AG09309 (cell line): ENCODE data around the gene PTDSS2.
"Not testable (repeated sequence)": the region's sequence is repeated elsewhere in the genome, so short reads cannot be mapped to it uniquely, and the experiment has no call there.

Source experiments
- DNase-seq: peaks from one replicate; pipeline ENCODE4 v3.0.0-alpha.2; 2010; ENCODE audit warnings: low read depth
- H3K4me3 ChIP-seq: 2 replicates; pipeline ENCODE4 v1.5.1; 2011; ENCODE audit warnings: mild to moderate bottlenecking, low read depth, low read length, moderate library complexity; ENCODE audit not compliant: control insufficient read depth
- CTCF ChIP-seq: IDR thresholded peaks from 2 replicates; pipeline ENCODE4 v1.5.1; 2011; ENCODE audit warnings: mild to moderate bottlenecking, low read depth, low read length, inconsistent platforms; ENCODE audit not compliant: insufficient read depth, control insufficient read depth; ENCODE audit errors: missing control alignments

PTDSS2 gene

GRCh38 chr11:409600-410483 lies 40.2 kb upstream of the PTDSS2 start:
- DNase-seq = no peak
- H3K4me3 ChIP-seq = no peak overlapping the region
- peak; percentile 28 for TF ChIP-seq CTCF

GRCh38 chr11:410711-411110 lies 39.4 kb upstream of the PTDSS2 start:
- H3K4me3 ChIP-seq, DNase-seq: not testable (repeated sequence)

GRCh38 chr11:411520-411919 lies 38.6 kb upstream of the PTDSS2 start:
- not testable (repeated sequence) for H3K4me3 ChIP-seq, DNase-seq

- no peak for TF ChIP-seq CTCF
- no peak for DNase-seq
- no peak overlapping the region for H3K4me3 ChIP-seq
Measured at GRCh38 chr11:412641-413119, 37.4 kb upstream of the PTDSS2 start.

GRCh38 chr11:413120-414081 lies 36.7 kb upstream of the PTDSS2 start:
- TF ChIP-seq CTCF = no peak
- H3K4me3 ChIP-seq = no peak overlapping the region
- DNase-seq = no peak

- no peak overlapping the region for H3K4me3 ChIP-seq
- no peak for TF ChIP-seq CTCF
- DNase-seq = no peak
Measured at GRCh38 chr11:414318-414857, 35.7 kb upstream of the PTDSS2 start.

GRCh38 chr11:415640-416041 lies 34.4 kb upstream of the PTDSS2 start:
- DNase-seq = no peak
- TF ChIP-seq CTCF = no peak

More at GRCh38 chr11:415640-416041, 34.4 kb upstream of the PTDSS2 start:
- no peak overlapping the region for H3K4me3 ChIP-seq
